ENCODE measurements around the gene DOCK11.

DNA sequence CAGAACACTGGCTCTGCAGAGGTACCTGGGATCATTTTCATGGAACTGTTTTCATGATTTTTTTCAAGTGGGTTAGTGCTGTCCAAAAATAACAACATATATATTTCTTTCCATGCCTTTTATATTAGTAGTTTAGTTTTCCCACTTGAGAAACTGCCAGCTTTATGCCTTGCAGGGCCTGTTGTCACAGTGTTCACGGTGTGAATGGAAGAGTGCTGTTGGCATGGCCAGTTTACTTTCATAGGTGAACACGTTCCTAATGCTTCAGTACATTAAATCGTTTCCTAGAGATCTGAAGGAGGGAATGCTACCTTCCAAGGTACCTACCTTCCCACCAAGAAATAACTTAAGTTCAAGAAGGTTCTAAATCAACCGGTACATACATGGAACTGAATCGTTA lies 12.6 kb downstream of the DOCK11 start:
- TF ChIP-seq, protein P1, sequence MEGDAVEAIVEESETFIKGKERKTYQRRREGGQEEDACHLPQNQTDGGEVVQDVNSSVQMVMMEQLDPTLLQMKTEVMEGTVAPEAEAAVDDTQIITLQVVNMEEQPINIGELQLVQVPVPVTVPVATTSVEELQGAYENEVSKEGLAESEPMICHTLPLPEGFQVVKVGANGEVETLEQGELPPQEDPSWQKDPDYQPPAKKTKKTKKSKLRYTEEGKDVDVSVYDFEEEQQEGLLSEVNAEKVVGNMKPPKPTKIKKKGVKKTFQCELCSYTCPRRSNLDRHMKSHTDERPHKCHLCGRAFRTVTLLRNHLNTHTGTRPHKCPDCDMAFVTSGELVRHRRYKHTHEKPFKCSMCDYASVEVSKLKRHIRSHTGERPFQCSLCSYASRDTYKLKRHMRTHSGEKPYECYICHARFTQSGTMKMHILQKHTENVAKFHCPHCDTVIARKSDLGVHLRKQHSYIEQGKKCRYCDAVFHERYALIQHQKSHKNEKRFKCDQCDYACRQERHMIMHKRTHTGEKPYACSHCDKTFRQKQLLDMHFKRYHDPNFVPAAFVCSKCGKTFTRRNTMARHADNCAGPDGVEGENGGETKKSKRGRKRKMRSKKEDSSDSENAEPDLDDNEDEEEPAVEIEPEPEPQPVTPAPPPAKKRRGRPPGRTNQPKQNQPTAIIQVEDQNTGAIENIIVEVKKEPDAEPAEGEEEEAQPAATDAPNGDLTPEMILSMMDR (IDR thresholded peaks at IDR 0.05; ENCODE audit: borderline replicate concordance, extremely low read depth, low read length, poor library complexity, severe bottlenecking): no peak
- no peak for TF ChIP-seq EZH2 (IDR thresholded peaks at IDR 0.05; ENCODE audit: borderline replicate concordance, low read depth, low read length, severe bottlenecking)

Measured in DND-41 (cell line).